HEK293T (cell line): Measurements from ENCODE around the gene OPTC.

Experiments
- CTCF ChIA-PET: fragments of 350-600 bp; formaldehyde crosslinking; extraction: SDS; loops from one replicate; lab custom pipeline; 2021; ENCODE audit warnings: antibody characterized with exemption, inconsistent platforms; lab: Yijun Ruan, JAX
- POLR2A ChIA-PET: fragments of 350-600 bp; formaldehyde crosslinking; extraction: SDS; loops from one replicate; lab custom pipeline; 2020; ENCODE audit warnings: antibody characterized with exemption, inconsistent platforms; lab: Yijun Ruan, JAX
- DNase-seq: peaks from one replicate; pipeline ENCODE4 v3.0.0; 2012; ENCODE audit warnings: mixed read lengths; ENCODE audit errors: extremely low spot score
- ARNT ChIP-seq: fragments of 450-650 bp; IDR thresholded peaks from 2 replicates; pipeline ENCODE4 v1.6.1; 2017; ENCODE audit warnings: mild to moderate bottlenecking
- BHLHE40 ChIP-seq: fragments of 450-650 bp; IDR thresholded peaks from 2 replicates; pipeline ENCODE4 v1.6.1; 2016; ENCODE audit warnings: mild to moderate bottlenecking, moderate library complexity, borderline replicate concordance
- CTBP1 ChIP-seq: fragments of 450-650 bp; IDR thresholded peaks from 2 replicates; pipeline ENCODE4 v1.6.1; 2016; ENCODE audit warnings: borderline replicate concordance
- ELF4 ChIP-seq: fragments of 450-650 bp; IDR thresholded peaks from 2 replicates; pipeline ENCODE4 v1.6.1; 2017; ENCODE audit warnings: antibody characterized with exemption
- FOXA1 ChIP-seq: fragments of 450-650 bp; IDR thresholded peaks from 2 replicates; pipeline ENCODE4 v1.6.1; 2016; ENCODE audit warnings: mild to moderate bottlenecking
- FOXK2 ChIP-seq: fragments of 450-650 bp; IDR thresholded peaks from 2 replicates; pipeline ENCODE4 v1.6.1; 2016; ENCODE audit warnings: mild to moderate bottlenecking
- FOXM1 ChIP-seq: fragments of 450-650 bp; IDR thresholded peaks from 2 replicates; pipeline ENCODE4 v1.6.1; 2017; ENCODE audit warnings: mild to moderate bottlenecking, borderline replicate concordance
- HDGF ChIP-seq: fragments of 450-650 bp; IDR thresholded peaks from 2 replicates; pipeline ENCODE4 v1.6.1; 2017; ENCODE audit warnings: antibody characterized with exemption, borderline replicate concordance
- L3MBTL2 ChIP-seq: fragments of 450-650 bp; conservative IDR thresholded peaks from 2 replicates; pipeline ENCODE4 v1.6.1; 2016; ENCODE audit warnings: mild to moderate bottlenecking
- LEF1 ChIP-seq: fragments of 450-650 bp; IDR thresholded peaks from 2 replicates; pipeline ENCODE4 v1.6.1; 2017; ENCODE audit warnings: mild to moderate bottlenecking, borderline replicate concordance
- NFRKB ChIP-seq: fragments of 450-650 bp; IDR thresholded peaks from 2 replicates; pipeline ENCODE4 v1.6.1; 2016; ENCODE audit warnings: mild to moderate bottlenecking, moderate library complexity
- PKNOX1 ChIP-seq: fragments of 450-650 bp; IDR thresholded peaks from 2 replicates; pipeline ENCODE4 v1.6.1; 2016
- SP1 ChIP-seq: fragments of 450-650 bp; IDR thresholded peaks from 2 replicates; pipeline ENCODE4 v1.6.1; 2017
- SUZ12 ChIP-seq: fragments of 450-650 bp; IDR thresholded peaks from 2 replicates; pipeline ENCODE4 v1.6.1; 2016; ENCODE audit warnings: mild to moderate bottlenecking
- TARDBP ChIP-seq: fragments of 450-650 bp; IDR thresholded peaks from 2 replicates; pipeline ENCODE4 v1.6.1; 2016
- ZNF384 ChIP-seq: fragments of 450-650 bp; IDR thresholded peaks from 2 replicates; pipeline ENCODE4 v1.6.1; 2016

OPTC gene

GRCh38 chr1:203555511-203556046 is 61.6 kb downstream of the OPTC start:
- ChIA-PET POLR2A (interaction anchor here (1.2 kb wide), 1 partner anchor 8 kb away, joined by 3 read pairs; no protein-coding TSS in a partner anchor), CTCF (interaction anchor here (1.2 kb wide), 1 partner anchor 28 kb away, joined by 3 read pairs; no protein-coding TSS in a partner anchor)
- no peak for DNase-seq

GRCh38 chr1:203556047-203556851 is 62.3 kb downstream of the OPTC start:
- DNase-seq: no peak
- TF ChIP-seq ZNF384 (no peak), LEF1 (no peak), L3MBTL2 (no peak), FOXK2 (no peak), ELF4 (no peak), SUZ12 (no peak), SP1 (no peak), NFRKB (no peak), TARDBP (no peak), BHLHE40 (no peak), ARNT (no peak), FOXM1 (no peak), CTBP1 (no peak), PKNOX1 (no peak), HDGF (no peak), FOXA1 (no peak)
- ChIA-PET CTCF (interaction anchor here (1.2 kb wide), 1 partner anchor 29 kb away, joined by 3 read pairs; no protein-coding TSS in a partner anchor), POLR2A (interaction anchor here (1.2 kb wide), 1 partner anchor 8 kb away, joined by 3 read pairs; no protein-coding TSS in a partner anchor)

More at GRCh38 chr1:203555511-203556046, 61.6 kb downstream of the OPTC start:
- TF ChIP-seq SP1 (no peak), HDGF (no peak), ARNT (no peak), TARDBP (no peak), BHLHE40 (no peak), FOXK2 (no peak), L3MBTL2 (no peak), SUZ12 (no peak), LEF1 (no peak)

- CTCF ChIA-PET: interaction anchor here (1.1 to 1.4 kb wide), 2 partner anchors 9 to 35 kb away, joined by 3 to 14 read pairs; no protein-coding TSS in a partner anchor
- POLR2A ChIA-PET: no interaction called here
- no peak for TF ChIP-seq FOXK2
- TF ChIP-seq FOXM1: no peak
- TF ChIP-seq TARDBP: no peak
- no peak for TF ChIP-seq L3MBTL2
- TF ChIP-seq BHLHE40: no peak
- no peak for TF ChIP-seq SP1
- no peak for TF ChIP-seq LEF1
- TF ChIP-seq ARNT: no peak
- TF ChIP-seq NFRKB: no peak
- TF ChIP-seq CTBP1: no peak
- no peak for TF ChIP-seq FOXA1
- TF ChIP-seq ELF4: no peak
- TF ChIP-seq HDGF: no peak
- TF ChIP-seq SUZ12: no peak
- TF ChIP-seq ZNF384: no peak
- TF ChIP-seq PKNOX1: no peak
- no peak for DNase-seq
These were observed 63.4 kb downstream of the OPTC start for GRCh38 chr1:203557390-203557789.

- TF ChIP-seq ZNF384 (no peak), LEF1 (no peak), CTBP1 (no peak), NFRKB (no peak), PKNOX1 (no peak), FOXK2 (no peak), TARDBP (no peak), ARNT (no peak), HDGF (no peak)
- no peak for DNase-seq
- CTCF ChIA-PET: interaction anchor here (1.1 to 1.4 kb wide), 2 partner anchors 9 to 34 kb away, joined by 3 to 14 read pairs; no protein-coding TSS in a partner anchor
- POLR2A ChIA-PET: no interaction called here
These were observed 64.3 kb downstream of the OPTC start for GRCh38 chr1:203558064-203558760.
